ENCODE results near the gene MARCO.

The MARCO gene, protein sequence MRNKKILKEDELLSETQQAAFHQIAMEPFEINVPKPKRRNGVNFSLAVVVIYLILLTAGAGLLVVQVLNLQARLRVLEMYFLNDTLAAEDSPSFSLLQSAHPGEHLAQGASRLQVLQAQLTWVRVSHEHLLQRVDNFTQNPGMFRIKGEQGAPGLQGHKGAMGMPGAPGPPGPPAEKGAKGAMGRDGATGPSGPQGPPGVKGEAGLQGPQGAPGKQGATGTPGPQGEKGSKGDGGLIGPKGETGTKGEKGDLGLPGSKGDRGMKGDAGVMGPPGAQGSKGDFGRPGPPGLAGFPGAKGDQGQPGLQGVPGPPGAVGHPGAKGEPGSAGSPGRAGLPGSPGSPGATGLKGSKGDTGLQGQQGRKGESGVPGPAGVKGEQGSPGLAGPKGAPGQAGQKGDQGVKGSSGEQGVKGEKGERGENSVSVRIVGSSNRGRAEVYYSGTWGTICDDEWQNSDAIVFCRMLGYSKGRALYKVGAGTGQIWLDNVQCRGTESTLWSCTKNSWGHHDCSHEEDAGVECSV

DNA sequence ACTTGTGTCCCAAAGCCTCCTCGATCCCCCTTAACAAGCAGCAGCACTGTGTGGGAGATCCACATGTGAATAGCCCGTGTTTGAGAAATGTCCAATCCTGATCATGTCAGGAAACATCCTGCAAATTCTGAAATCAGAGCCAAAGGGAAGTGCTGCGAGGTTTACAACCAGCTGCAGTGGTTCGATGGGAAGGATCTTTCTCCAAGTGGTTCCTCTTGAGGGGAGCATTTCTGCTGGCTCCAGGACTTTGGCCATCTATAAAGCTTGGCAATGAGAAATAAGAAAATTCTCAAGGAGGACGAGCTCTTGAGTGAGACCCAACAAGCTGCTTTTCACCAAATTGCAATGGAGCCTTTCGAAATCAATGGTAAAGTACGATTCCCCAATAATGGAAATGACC lies at the start of gene MARCO:
MARCO (plus strand) TSS at position 164 of the 400 bp plus-strand sequence; CDS start at position 271, 107 bp downstream.
- DNase-seq: no peak

DNA sequence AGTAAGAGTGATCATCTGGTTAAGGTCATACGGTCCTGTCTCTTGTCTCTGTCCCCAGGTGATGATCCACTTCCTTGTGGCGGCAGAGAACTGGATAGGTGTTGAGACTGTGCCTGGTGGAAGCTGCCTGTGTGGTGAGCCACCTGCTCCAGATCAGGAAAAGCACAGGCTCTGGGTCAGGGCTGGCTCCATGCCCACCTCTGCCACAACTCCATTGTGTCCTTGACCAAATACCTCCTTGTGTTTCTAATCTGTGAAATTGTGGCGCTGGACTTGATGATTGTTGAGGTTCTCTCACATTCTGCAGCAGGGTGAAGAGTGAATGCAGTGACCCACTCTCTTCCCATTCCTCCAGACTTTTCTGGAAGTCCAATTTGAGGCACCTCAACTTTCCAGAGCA lies 48.9 kb upstream of the MARCO start:
- no peak for DNase-seq

DNA sequence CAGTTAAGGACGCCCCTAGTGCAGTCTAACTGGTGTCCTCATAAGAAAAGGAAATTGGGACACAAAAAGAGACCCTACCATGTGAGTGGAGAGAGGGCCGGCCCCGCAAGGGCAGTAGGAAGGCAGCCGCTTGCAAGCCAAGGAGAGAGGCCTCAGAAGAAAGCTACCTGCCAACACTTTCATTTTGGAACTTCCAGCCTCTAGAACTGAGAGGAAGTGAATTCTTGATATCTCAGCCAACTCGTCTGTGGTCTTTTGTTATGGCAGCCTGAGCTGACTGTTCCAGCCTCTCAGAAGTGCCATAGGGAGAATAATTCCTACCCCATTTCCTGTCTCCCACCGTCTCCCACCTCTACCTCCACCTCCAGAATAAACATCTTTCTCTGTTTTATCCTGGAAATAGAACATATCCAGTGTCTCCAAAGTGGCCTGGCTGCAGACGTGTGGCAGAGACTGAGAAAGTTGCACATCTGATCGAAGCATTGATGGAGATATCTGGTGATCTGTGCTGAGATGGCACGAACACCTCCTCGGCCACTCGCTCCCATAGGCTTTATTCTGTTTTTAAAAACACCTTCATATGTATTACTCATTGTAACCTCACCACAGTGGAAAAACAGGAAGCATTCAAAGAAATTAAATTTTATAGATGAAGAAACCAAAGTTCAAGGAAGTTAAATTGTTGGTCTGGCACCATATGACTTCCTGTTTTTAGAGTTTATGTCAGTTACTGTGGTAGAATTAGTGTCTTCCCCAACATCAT lies 39.5 kb upstream of the MARCO start:
- DNase-seq: no peak

DNA sequence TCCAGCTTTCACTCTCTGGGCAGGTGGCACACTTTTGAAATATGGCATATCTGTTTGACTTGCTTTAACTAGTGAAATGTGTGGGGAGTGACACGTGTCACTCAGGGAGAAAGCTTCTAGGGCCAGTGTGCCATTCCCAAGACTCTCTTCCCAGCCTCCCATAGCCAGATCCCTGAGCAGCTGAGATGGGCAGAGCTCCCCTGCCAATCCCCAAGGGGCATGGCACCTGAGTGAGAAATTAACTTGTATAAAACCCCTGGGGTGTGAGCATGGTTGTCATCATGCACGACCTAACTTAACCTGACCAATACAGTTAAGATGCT lies 39.0 kb upstream of the MARCO start:
- DNase-seq: no peak

DNA sequence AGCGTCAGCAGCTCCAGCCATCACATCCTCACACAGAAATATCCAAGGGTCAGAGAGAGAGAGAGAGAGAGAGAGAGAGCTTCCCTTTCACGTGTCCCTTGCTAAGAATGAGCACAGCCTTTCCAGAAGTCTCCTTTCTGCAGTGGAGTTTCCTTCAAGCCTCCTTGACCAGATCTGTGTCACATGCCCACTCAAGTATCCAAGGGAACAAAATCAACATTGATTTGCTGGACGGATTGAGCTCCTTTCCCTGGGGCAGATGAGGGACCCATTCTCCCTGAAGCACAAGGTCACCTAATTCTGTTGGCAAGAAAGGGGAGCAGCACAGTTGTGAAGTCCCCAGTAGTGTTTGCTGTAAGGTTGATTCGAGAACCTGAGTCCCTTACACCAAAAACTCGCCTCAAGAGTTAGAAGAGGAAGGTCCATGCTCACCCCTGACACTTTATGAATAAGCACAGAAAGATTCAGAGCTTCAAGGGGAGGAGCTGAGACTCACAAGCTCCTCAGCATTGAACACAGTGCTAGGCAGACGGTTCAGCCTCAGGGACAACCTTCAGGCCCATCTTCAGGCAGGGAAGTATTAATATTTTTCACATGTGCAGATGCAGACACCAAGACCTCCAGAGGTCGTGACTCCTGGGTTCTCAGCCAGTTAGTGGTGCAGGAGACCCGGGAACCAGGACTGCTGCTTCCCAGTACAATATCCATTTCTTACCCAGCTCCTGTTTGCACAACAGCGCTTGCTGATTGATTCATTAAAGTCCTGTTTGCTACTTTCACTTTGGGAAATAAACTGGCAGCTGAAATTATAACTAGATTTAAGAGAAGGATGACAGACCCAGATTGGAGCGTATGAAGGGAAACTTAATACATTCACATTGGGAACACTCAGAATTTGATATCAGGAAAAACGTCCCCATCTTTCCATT lies 38.2 kb upstream of the MARCO start:
- DNase-seq: no peak

DNA sequence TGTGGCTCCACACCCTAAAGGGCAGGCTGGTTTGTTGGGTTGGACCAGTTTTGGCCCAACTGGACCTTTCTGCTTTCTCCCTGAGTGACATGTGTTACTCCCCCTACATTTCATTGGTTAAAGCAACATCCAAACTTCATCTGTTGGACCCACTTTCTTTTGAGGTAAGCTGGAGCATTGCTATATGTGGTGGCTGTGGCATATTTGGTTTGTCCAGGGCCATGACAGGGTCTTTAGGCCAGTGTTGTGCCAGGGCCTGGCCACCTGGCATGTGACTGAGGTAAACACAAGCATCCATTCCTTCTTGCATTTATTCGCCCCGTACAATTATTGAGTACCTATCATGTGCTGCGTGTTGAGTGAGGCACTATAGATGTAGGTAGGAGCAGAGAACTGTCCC lies 36.8 kb upstream of the MARCO start:
- no peak for DNase-seq

DNA sequence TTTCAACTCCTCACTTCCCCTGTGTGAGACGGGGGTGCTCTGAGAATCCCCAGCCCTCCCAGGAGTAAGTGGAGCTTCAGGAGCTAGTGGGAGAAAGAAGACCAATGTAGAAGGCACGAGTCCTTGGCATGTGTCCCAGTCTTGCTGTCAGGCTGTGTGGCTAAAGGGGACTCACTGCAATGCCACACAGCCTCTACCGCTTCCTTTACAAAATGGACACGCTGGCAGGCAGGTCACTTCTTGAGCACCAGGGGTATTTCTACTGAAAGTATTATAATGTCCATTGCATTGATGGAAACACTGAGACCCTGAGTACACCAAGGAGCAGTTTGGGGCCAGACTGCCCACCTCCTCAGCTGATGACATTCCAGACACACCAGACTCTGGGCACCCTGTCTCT lies 35.8 kb upstream of the MARCO start:
- DNase-seq: no peak

DNA sequence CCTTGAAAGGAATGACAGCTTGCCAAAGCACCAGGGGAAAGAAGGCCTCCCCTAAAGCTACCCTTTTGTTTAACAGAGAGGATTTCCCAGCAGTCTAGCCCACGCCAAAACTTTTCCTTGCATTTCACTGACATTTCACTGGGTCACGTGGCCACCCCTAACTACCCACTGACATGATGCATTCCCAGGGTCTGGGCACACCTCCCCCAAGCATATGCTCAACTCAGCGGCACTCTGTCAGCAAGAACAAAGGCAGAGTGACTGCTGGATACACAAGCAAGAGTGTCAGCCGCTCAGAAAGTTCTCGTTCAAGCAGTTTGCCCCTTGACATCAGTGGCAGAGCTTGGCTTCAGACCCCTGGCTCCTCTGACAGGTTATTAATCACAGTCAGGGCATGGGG lies 34.2 kb upstream of the MARCO start:
- no peak for DNase-seq

DNA sequence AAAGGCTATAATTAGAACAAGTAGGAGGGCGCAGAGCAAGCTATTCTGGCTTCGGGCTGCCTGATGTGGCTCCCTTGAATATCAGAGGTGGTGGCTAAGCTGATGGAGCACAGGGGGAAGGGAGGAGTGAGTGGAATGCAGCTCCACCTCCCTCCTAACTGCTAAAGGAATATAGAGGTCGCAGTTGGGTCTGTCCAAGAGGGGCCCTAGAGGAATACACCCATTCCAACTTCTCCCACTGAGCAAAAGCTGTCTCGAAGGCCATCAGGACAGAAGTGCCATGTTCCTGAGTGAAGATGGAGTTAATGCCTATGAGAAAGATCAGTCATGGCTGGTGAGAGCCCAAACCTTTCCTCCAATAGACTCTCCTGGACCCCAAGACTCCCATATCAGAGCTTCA lies 32.8 kb upstream of the MARCO start:
- DNase-seq: no peak

DNA sequence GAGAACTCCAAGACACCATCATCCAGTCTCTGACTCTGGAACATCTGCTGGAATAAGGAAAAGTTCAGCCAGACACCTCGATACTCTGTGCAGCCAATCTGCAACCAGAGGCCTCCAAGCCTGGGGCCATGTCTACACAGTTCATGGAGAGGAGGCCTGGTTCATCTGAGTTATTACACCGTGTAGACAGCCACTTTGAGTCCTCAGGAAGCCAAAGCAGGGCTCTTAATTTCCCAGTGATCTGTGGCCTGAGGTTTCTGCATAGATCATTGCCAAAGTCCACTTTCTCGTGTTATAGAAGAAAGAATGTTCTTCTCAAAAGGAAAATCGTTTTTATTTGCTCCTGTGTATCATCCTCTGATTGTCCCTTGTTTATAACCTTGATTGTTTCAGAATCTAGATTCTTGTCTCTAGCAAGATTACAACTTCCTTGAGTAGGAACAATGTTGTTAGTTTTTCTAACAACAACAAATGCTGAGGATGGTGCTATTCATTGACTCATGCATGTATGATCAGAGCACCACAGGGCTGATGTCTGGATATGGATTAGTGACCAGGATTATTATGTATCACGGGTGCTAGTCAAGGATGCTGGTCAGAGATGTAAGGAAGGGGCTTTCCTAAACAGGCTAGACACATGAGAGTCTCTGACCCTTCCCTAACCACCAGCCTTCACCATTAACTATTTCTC lies 30.7 kb upstream of the MARCO start:
- DNase-seq: no peak

DNA sequence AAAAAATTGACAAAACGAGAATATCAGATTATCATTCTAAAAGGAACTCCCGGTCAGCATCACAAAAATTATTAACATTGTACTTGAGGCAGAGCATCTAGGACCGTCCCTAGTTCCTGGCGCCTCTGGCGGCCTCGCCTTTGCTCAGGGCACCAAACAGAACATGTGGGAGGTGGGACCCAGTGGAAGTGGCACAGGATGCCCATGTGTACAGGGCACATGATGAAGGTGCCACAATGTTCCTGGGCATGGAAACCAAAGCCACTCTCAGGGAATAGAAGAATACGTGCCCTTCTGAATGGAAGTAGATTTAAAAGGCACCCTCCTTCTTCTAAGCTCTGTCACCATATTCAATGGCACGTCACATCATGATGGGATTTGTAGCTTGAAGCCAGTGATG lies 30.1 kb upstream of the MARCO start:
- DNase-seq: no peak

DNA sequence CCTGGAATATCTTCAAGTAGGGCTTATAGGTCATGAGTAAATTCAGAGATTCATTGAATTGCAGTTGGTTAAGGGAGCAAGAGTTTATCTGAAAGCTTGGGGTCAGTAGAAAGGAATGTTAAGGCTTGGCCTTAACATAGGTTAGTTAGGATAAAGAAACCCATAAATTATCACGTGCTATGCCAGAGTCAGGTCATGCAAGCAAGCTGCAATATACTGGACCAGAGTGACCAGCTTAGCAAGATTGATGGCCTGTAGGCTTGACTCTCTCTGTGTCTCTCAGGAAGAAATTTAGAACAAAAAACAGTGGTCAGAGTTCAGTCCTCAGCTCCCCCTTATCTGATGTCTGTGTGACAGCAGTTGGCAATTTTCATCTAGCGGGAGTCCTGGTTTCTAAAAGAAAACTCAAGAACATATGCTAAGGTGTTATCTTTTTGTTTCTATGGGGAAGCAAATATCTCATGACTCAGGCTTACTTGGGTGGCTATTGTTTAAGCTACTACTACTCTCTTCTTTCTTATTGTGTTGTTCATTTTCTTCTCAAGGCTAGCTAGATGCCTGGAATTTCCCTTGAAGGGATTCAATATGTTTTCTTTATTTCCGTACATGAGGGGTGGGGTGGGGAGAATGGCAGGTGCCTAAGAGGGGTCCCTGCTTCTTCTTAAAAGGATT lies 28.7 kb upstream of the MARCO start:
- DNase-seq: no peak

DNA sequence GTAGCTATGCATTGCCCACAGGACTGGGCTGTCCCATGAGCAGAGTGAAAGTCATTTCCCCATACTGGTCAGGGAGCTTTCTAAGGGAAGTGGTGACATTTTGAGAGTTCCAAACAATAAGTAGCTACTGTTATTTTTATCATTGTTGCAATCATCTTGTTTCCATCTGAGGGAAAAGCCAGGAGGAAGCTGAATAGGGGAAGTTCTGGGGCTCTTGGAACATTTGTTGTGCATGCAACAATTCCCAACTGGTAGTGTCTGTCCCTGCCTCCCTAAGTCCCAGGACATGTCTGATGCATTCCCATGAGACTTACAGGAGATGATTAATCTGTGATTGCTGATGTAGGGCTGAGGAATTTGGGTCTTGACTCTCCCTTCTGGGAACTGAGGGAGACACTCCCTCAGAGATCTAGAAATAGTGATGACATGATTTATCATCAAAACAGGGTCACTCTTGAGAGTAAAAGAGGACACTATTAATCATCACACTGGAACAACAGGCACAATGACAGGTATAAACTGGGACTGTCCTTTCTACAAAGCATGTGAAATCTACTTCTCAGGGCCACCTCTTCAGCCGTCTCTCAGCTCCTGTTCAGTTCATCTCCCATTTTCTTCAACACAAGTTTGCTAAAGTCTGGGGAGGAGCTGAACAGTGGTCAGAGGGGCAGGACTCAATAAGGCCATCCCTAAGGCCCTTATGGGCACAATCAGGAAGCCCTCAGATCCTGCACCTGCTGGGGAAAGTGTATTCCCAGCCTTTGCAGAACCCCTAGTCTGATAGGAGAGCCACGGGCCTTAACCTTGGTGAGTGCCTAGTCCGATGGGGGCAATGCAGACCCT lies 28.0 kb upstream of the MARCO start:
- no peak for DNase-seq

DNA sequence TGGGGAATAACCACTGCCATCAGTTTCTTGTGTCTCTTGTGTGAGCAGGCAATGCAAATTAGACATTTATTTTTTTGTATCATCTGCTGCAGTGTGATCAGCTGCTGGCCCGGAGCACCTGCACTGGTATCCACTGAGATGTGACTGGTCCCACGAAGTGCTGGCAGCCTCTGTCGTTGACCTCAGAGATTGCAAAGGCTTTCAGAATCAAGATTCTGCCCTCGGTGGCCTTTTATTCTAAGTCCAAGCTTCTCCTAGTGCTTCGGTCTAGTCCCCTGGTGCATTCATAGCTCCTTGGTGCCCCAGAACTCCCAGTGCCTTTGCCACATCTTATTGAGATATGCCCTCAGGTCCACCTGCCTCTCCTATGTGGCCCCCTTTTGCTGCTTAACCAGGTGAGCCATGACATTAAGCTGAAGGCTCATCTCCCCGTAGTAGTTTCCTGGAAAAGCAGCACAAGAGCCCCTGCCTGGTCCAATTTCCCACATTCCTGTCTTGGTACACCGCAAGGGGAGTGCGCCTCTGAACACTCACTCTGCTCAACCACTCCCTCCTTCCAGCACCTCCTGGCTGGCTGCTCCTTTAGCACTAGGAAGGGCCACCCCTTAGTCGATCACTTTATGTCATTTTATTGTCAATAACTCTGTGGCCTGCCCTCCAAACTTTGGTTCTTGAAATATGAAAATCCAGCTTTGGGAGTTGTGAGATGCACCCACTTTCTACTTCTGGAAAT lies 27.1 kb upstream of the MARCO start:
- DNase-seq: no peak

DNA sequence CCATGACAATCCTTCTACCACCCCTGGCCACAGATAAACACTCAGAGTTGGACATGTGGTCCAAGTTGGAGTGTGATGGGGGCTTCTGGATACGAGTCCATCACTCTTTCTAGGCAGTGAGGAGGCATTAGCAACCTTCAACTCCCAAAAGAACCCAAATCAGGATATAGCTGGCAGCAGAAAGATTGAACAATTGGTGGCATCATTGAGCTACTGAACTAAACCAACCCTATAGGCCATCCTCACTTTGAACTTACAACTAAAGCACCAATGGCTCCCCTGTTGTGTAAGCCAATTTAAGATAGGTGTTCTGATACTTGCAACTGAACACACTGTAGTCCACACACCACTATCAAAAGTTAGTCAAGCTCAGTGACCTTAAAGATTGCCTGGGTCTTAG lies 24.0 kb upstream of the MARCO start:
- no peak for DNase-seq

DNA sequence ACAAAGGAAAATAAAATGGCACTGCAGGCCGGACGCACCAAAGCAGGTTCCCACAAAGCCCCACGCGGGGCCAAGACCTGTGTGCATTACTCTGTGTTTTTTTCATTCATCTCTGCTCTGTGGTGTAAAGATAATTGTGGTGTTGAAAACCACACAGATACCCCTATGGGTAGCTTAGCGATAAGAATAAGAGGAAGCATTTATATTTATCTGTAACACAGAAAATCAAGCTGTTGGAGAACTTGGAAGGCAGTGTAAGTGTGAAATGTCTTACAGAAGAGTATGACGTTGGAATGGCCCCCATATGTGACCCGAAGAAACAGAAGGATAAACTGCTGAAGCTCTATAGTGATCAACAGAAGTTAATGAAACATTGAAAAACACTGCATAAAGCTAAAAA lies 20.3 kb upstream of the MARCO start:
- no peak for DNase-seq

DNA sequence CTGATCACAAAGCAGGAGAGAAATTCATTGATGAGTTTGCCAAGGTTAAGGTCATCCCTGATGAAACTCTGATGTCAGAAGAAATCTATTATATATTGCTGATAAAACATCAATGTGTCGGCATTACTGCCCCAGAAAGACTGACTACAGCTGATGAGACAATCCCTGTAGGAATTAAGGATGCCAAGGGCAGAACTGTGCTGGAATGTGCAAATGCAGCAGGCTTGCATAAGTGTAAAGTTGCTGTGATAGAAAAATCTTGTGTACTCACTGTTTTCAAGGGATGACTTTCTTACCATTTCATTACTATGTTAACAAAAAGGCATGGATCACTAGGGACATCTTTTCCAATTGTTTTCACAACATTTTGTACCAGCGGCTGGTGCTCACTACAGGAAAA lies 19.7 kb upstream of the MARCO start:
- no peak for DNase-seq

DNA sequence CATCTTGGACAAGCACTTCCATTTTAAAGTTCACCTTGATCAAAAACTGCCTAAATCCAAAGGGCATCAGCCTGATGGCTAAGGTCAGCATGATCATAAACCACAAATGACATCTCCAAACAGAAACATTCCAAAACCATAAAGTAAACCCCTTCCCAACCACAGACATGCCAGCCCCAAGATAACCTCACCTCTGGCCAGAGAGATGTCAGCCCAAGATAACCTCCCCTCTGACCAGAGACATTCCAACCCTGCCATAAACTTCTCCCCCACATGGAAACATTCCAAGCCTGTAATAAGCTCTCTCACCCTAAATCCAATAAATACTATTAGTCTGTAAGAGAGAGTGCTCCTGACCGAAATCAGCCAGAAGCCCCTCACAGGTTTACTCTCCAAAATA lies 18.6 kb upstream of the MARCO start:
- no peak for DNase-seq

DNA sequence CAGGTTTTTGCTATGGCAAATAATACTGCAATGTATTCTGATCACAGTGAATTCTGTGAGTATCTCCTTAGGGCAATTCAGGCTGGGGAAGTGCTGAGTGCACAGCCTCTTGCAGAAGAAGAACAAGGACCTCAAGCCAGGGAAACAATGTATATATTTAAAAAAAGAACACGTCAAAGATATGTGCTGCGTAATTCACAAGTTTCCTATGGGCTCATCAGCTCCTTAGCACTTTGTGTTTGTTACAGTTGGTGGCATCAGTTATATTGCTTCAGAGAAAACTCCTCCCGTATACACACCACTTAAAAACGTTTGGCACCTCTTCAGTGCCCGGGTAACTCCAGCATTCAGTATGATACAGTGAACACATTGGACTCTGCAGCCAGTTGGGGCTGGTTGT lies 16.5 kb upstream of the MARCO start:
- no peak for DNase-seq

DNA sequence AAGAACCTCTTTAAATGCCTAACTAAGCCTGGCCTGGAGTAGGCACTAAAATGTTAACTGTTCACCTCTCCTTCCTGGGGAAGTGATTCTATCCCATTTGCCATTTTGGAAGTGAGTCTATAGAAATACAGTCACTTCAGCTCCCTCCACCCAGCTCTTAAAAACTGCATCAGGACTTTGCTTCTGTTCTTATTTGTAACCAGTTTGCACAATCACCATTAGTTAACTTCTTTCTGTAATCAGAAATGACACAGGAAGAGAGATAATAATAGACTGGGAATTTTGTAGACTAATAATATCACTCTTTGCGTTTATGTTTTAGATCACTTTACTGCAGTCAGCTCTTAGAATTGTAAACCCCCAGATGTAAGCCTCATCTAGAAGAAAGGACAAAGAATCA lies 16.0 kb upstream of the MARCO start:
- DNase-seq: no peak

All from DMS153 (cell line).